ENCODE results near the gene BAZ2B. TPM values are rescaled to one million over a fixed set of nuclear protein-coding genes. Genes with fewer than 3 reads are reported as not detected.
"Not testable (repeated sequence)": the region's sequence is repeated elsewhere in the genome, so short reads cannot be mapped to it uniquely, and the experiment has no call there.

Gene BAZ2B
- total RNA-seq, 1 donor = 63.5 TPM

DNA sequence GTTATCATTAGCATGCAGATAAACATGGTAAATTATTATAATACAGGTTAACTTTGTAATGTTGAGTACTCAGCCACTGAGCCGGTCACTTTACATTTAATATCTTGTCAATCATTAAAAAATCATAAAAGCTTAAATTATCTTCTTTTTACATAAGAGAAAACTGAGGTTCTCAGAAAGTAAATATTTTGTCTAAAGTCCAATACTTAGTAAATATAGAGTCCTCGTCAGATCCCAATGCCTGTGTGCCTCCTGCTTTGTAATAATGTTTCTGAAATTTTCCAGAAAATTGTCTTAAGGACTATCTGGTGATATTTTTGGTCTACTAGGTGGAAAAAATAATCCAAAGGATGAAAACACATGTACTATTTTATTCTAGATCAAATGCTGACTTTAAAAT lies 213.6 kb downstream of the BAZ2B start:
- TF ChIP-seq, protein P1, sequence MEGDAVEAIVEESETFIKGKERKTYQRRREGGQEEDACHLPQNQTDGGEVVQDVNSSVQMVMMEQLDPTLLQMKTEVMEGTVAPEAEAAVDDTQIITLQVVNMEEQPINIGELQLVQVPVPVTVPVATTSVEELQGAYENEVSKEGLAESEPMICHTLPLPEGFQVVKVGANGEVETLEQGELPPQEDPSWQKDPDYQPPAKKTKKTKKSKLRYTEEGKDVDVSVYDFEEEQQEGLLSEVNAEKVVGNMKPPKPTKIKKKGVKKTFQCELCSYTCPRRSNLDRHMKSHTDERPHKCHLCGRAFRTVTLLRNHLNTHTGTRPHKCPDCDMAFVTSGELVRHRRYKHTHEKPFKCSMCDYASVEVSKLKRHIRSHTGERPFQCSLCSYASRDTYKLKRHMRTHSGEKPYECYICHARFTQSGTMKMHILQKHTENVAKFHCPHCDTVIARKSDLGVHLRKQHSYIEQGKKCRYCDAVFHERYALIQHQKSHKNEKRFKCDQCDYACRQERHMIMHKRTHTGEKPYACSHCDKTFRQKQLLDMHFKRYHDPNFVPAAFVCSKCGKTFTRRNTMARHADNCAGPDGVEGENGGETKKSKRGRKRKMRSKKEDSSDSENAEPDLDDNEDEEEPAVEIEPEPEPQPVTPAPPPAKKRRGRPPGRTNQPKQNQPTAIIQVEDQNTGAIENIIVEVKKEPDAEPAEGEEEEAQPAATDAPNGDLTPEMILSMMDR (IDR thresholded peaks at IDR 0.05; ENCODE audit: insufficient read depth, low read depth, low read length) = no peak
- no peak overlapping the region for H3K4me3 ChIP-seq (ENCODE audit: low read depth, low read length)
- no peak for DNase-seq (ENCODE audit: low read depth)

DNA sequence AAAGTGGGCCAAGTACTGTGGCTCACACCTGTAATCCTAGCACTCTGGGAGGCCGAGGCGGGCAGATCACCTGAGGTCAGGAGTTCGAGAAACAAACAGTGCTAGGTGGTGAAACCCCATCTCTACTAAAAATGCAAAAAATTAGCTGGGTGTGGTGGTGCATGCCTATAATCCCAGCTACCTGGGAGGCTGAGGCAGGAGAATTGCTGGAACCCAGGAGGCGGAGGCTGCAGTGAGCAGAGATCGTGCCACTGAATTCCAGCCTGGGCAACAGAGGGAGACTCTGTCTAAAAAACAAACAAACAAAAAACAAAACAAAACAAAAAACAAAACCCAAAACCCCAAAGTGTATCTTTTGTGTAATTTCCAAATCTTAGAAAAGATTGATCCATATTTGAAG lies 214.2 kb downstream of the BAZ2B start:
- H3K4me3 ChIP-seq (ENCODE audit: low read depth, low read length); DNase-seq (ENCODE audit: low read depth): not testable (repeated sequence)

DNA sequence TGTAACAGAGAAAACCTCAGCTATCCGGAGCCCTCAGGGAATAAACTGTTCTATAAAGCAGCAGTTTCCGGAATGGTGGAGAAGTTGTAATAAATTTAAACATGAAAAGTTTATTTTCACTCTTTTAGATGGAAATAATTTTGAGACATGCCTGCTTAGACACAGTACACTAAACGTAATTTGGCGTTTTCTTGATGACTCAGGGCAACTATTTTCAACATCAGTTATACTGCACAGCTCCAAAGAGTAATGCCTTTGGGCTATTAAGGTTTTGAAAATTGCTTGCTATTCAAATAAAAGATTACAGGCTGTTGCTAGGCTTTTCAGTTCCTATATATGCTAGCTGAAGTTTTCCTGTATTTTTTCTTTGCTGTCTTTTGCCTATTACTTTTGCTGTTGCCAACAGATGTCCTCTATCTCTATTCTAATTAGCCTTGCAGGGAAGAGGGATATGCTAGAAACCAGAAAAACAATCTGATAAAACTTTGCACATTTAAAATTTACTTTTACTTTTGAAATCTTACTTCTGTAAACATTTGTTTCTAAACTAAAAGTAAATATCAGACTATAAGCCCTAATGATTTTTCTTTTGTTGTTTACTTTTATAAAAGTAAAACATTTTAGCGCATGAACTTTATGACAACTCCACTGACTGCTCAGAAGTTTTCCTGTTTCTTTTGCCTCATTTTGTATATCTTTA lies 216.5 kb downstream of the BAZ2B start:
- H3K4me3 ChIP-seq (ENCODE audit: low read depth, low read length) = no peak overlapping the region
- TF ChIP-seq, protein P1 (IDR thresholded peaks at IDR 0.05; ENCODE audit: insufficient read depth, low read depth, low read length) = no peak

DNA sequence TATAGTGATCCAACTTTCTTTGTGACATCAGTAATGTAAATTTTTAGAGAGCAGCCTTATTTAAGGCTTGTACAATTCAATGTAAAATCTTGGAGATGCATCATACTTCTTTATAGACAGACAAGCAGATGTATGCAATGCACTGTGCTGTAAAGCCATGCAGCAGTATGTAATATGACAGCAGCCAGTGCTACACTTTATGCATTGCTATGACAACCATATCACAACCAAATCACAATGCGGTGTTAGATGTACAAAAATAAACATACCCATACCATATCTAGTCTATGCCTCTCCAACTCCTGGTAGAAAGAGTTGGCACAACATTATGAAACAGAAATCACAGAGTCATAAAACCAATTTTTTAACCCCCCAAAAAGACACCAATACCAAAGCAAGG lies 219.5 kb downstream of the BAZ2B start:
- TF ChIP-seq, protein P1 (IDR thresholded peaks at IDR 0.05; ENCODE audit: insufficient read depth, low read depth, low read length) = no peak
- DNase-seq (ENCODE audit: low read depth) = no peak
- no peak overlapping the region for H3K4me3 ChIP-seq (ENCODE audit: low read depth, low read length)

More for the DNA sequence above, 216.5 kb downstream of the BAZ2B start:
- peak; percentile 70 for DNase-seq (ENCODE audit: low read depth)

DNA sequence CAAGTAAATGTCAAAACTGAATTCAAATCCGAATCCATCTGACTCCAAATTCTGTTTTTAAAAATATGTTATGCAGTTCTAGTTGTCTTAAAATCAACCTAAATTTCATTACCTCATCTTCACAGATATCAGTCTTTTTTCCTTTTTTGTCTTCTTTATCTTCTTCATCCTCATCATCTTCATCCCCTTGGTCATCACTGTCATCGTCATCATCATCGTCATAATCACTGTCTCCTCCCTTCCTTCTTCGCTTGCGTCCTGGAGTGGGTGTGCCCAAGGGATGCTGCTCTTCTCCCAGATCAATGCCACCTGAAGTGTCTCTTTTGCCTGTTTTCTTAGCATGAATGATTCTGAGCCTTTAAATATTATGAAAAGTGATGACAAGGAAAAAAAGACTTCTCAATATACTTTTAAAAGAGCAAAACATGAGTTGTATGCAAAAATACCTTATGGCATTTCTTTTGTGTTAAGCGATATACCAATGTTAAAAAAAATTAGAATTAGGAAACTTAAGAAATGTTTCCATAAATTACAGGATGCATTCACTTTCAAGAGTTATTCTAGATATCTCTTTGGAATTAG lies 233.8 kb downstream of the BAZ2B start:
- no peak overlapping the region for H3K4me3 ChIP-seq (ENCODE audit: low read depth, low read length)
- TF ChIP-seq, protein P1 (IDR thresholded peaks at IDR 0.05; ENCODE audit: insufficient read depth, low read depth, low read length) = no peak
- DNase-seq (ENCODE audit: low read depth) = no peak

DNA sequence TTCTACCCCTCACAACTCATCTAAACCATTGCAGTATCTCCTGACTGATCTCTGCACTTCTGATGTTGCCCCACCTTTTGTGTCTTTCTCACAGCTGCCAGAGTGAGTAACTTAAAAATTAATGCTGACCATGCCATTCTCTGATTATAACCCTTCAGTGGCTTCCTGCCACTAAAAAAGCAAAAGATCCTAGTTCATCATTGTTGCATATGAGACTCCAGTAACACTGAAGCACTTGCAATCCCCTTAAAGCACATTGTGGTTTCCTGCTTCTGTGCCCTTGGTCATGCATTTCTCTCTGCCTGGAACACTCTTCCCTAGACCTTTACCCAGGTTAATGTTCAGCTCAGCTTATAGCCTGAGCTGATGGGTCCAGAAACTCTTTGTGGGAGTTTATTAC lies 234.8 kb downstream of the BAZ2B start:
- DNase-seq (ENCODE audit: low read depth) = no peak
- no peak overlapping the region for H3K4me3 ChIP-seq (ENCODE audit: low read depth, low read length)
- TF ChIP-seq, protein P1 (IDR thresholded peaks at IDR 0.05; ENCODE audit: insufficient read depth, low read depth, low read length) = no peak

DNA sequence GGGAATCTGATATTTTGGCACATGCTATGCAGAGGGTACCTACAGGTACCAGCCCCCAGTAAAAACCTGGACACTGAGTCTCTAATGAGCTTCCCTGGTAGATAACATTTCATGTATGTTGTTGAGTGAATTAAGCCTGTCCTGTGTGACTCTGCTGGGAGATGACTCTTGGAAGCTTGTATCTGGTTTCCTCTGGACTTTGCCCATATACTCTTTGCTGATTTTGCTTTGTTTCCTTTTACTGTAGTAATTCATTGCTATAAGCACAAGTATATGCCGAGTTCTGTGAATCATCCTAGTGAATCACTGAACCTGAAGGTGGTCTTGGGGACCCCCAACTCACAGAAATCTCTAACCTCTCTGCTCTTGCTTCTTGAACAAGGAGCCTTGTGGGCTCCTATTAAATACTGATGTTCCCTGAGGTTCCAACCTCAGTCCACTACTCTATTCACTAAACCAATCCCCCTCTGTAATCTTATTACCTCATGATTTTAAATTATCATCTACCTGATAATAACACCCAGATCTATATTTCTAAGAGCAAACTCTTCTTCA lies 235.6 kb downstream of the BAZ2B start:
- TF ChIP-seq, protein P1 (IDR thresholded peaks at IDR 0.05; ENCODE audit: insufficient read depth, low read depth, low read length) = no peak
- DNase-seq (ENCODE audit: low read depth) = no peak
- no peak overlapping the region for H3K4me3 ChIP-seq (ENCODE audit: low read depth, low read length)
